Suprapubic skin (tissue), 4 donors: Measurements from ENCODE around the gene KCTD20. TPM values are rescaled to one million over a fixed set of nuclear protein-coding genes. Genes with fewer than 3 reads are reported as not detected.

Source experiments
- DNase-seq, 2 donors: peaks; one replicate each; pipeline ENCODE4 v3.0.0-alpha.2; 2019; ENCODE audit warnings: low spot score in 2 of 2
- H3K27ac ChIP-seq: fragments of 200-600 bp; sonication (generic); one replicate; pipeline ENCODE4 v1.5.1; 2019
- H3K27me3 ChIP-seq: fragments of 200-600 bp; sonication (generic); one replicate; pipeline ENCODE4 v1.5.1; 2019
- H3K36me3 ChIP-seq: fragments of 200-600 bp; sonication (generic); one replicate; pipeline ENCODE4 v1.5.1; 2019
- H3K4me1 ChIP-seq: fragments of 200-600 bp; sonication (generic); one replicate; pipeline ENCODE4 v1.5.1; 2019
- H3K4me3 ChIP-seq: fragments of 200-600 bp; sonication (generic); one replicate; pipeline ENCODE4 v1.5.1; 2019; ENCODE audit warnings: mild to moderate bottlenecking
- H3K9me3 ChIP-seq: fragments of 200-600 bp; sonication (generic); one replicate; pipeline ENCODE4 v1.5.1; 2019
- CTCF ChIP-seq, 2 donors: fragments of 200-600 bp in 1 of 2; fragments of 450-650 bp in 1 of 2; sonication (generic) in 1 of 2; IDR thresholded peaks; one replicate each; pipeline ENCODE4 v1.5.1; 2016 to 2019; ENCODE audit warnings: antibody characterized with exemption in 2 of 2, mild to moderate bottlenecking in 1 of 2, moderate library complexity in 1 of 2
- EP300 ChIP-seq: sonication (generic); formaldehyde crosslinking; IDR thresholded peaks from one replicate; pipeline ENCODE4 v1.6.1; 2017; ENCODE audit warnings: antibody characterized with exemption
- POLR2A ChIP-seq, 2 donors: fragments of 450-650 bp; IDR thresholded peaks; one replicate each; pipeline ENCODE4 v1.6.1; 2017; ENCODE audit warnings: antibody characterized with exemption in 2 of 2, mild to moderate bottlenecking in 2 of 2, moderate library complexity in 2 of 2
- POLR2AphosphoS5 ChIP-seq, 3 donors: sonication (generic); formaldehyde crosslinking; IDR thresholded peaks; one replicate each; pipeline ENCODE4 v1.6.1; 2017; ENCODE audit warnings: antibody characterized with exemption in 3 of 3
- whole genome bisulfite sequencing: methylation state at CpG from one replicate; pipeline ENCODE4 v1.1.5; 2018; 5-methylcytosine and 5-hydroxymethylcytosine counted together
- total RNA-seq, 4 donors: library from RNA; depleted of rRNA; stranded (reverse); fragments of >200 nt; gene quantifications; one replicate each; pipeline ENCODE4 v1.1.0, GENCODE V29; 2016

KCTD20 gene
- total RNA-seq, 4 donors from 2014 or later, result 39.3 to 63.3 (median 56.9) TPM

- peaks cover 4% of the 10 kb centered on the region for H3K4me1 ChIP-seq
- no peaks in the 10 kb centered on the region for H3K9me3 ChIP-seq
- TF ChIP-seq POLR2A (IDR thresholded peaks at IDR 0.05), result no peak
- TF ChIP-seq EP300, result no peak
- TF ChIP-seq POLR2AphosphoS5 (IDR thresholded peaks at IDR 0.05), result no peak
- no peak for DNase-seq
- H3K4me3 ChIP-seq, result no peak overlapping the region
- WGBS, result 79% methylated on average over 5 of the region's 5 CpGs
- peaks cover 47% of the 10 kb centered on the region for H3K36me3 ChIP-seq
- no peaks in the 10 kb centered on the region for H3K27me3 ChIP-seq
- no peak overlapping the region for H3K27ac ChIP-seq
These were observed 82.1 kb downstream of the KCTD20 start for GRCh38 chr6:36524871-36525270.

GRCh38 chr6:36525346-36525745, 82.5 kb downstream of the KCTD20 start:
- H3K4me3 ChIP-seq, result no peak overlapping the region
- 32% methylated on average over 2 of the region's 2 CpGs for WGBS
- H3K36me3 ChIP-seq, result peaks cover 48% of the 10 kb centered on the region
- TF ChIP-seq POLR2AphosphoS5 (IDR thresholded peaks at IDR 0.05), result no peak
- TF ChIP-seq POLR2A (IDR thresholded peaks at IDR 0.05), result no peak
- TF ChIP-seq CTCF (IDR thresholded peaks at IDR 0.05), result no peak
- no peak for TF ChIP-seq EP300
- no peak for DNase-seq
- no peaks in the 10 kb centered on the region for H3K9me3 ChIP-seq
- no peaks in the 10 kb centered on the region for H3K27me3 ChIP-seq
- peaks cover 4% of the 10 kb centered on the region for H3K4me1 ChIP-seq
- H3K27ac ChIP-seq, result no peak overlapping the region

GRCh38 chr6:36526066-36526465, 83.3 kb downstream of the KCTD20 start:
- no peak overlapping the region for H3K4me3 ChIP-seq
- no peaks in the 10 kb centered on the region for H3K27me3 ChIP-seq
- no peak overlapping the region for H3K27ac ChIP-seq
- 59% methylated on average over 2 of the region's 2 CpGs for WGBS
- H3K9me3 ChIP-seq, result no peaks in the 10 kb centered on the region
- H3K4me1 ChIP-seq, result peaks cover 4% of the 10 kb centered on the region
- TF ChIP-seq CTCF (IDR thresholded peaks at IDR 0.05), result no peak
- no peak for TF ChIP-seq EP300
- no peak for TF ChIP-seq POLR2AphosphoS5 (IDR thresholded peaks at IDR 0.05)
- no peak for TF ChIP-seq POLR2A (IDR thresholded peaks at IDR 0.05)
- DNase-seq, result no peak
- H3K36me3 ChIP-seq, result peaks cover 41% of the 10 kb centered on the region

- H3K27me3 ChIP-seq, result no peaks in the 10 kb centered on the region
- peaks cover 15% of the 10 kb centered on the region for H3K36me3 ChIP-seq
- TF ChIP-seq CTCF (IDR thresholded peaks at IDR 0.05) (no peak), POLR2AphosphoS5 (IDR thresholded peaks at IDR 0.05) (no peak), EP300 (no peak), POLR2A (IDR thresholded peaks at IDR 0.05) (no peak)
- H3K4me1 ChIP-seq, result no peaks in the 10 kb centered on the region
- H3K4me3 ChIP-seq, result no peak overlapping the region
- DNase-seq, result no peak
- no peak overlapping the region for H3K27ac ChIP-seq
- no peaks in the 10 kb centered on the region for H3K9me3 ChIP-seq
- 43% methylated on average over 1 of the region's 1 CpG for WGBS
These were observed 90.5 kb downstream of the KCTD20 start for GRCh38 chr6:36533321-36533720.

- no peak overlapping the region for H3K27ac ChIP-seq
- H3K27me3 ChIP-seq, result no peaks in the 10 kb centered on the region
- DNase-seq, result no peak
- H3K4me1 ChIP-seq, result no peaks in the 10 kb centered on the region
- H3K36me3 ChIP-seq, result peaks cover 24% of the 10 kb centered on the region
- 86% methylated on average over 3 of the region's 3 CpGs for WGBS
- no peak overlapping the region for H3K4me3 ChIP-seq
- no peaks in the 10 kb centered on the region for H3K9me3 ChIP-seq
- TF ChIP-seq POLR2AphosphoS5 (IDR thresholded peaks at IDR 0.05), result no peak
- no peak for TF ChIP-seq EP300
- no peak for TF ChIP-seq CTCF (IDR thresholded peaks at IDR 0.05)
- no peak for TF ChIP-seq POLR2A (IDR thresholded peaks at IDR 0.05)
These were observed 94.2 kb downstream of the KCTD20 start for GRCh38 chr6:36536873-36537547.
